PC-9 (cell line): ENCODE results near the gene SLC6A9. TPM values are rescaled to one million over a fixed set of nuclear protein-coding genes. Genes with fewer than 3 reads are reported as not detected.
A peak's percentile ranks its signal among the peaks of the same experiment; 100 is the strongest.

Experiments used
- BruUV-seq: library from RNA; stranded (reverse); fragments of 400-500 nt; replicated peaks from 2 replicates; lab custom pipeline; 2021; lab: Mats Ljungman, UMichigan
- CTCF ChIA-PET: fragments of 300-600 bp; sonication (Branson Sonifier 250); formaldehyde crosslinking; loops from one replicate; lab custom pipeline; 2022; ENCODE audit warnings: antibody characterized with exemption; lab: Charles Lee
- POLR2A ChIA-PET: fragments of 300-600 bp; sonication (Branson Sonifier 250); formaldehyde crosslinking; loops from one replicate; lab custom pipeline; 2022; ENCODE audit warnings: antibody characterized with exemption; ENCODE audit not compliant: unreplicated experiment; lab: Charles Lee
- DNase-seq, 2 experiments: peaks; one replicate each; pipeline versions ENCODE4 v3.0.0 to v3.0.0-alpha.2; 2015 to 2022; ENCODE audit warnings: mixed read lengths in 1 of 2
- H2AFZ ChIP-seq: fragments of 200-600 bp; sonication (generic); 2 replicates; pipeline ENCODE4 v1.8.1; 2017; ENCODE audit warnings: antibody characterized with exemption
- H3F3A ChIP-seq: fragments of 200-600 bp; sonication (generic); 2 replicates; pipeline ENCODE4 v1.8.1; 2017; ENCODE audit warnings: antibody characterized with exemption, mild to moderate bottlenecking, low read depth; ENCODE audit not compliant: insufficient read depth
- H3K27ac ChIP-seq: fragments of 200-600 bp; sonication (generic); 2 replicates; pipeline ENCODE4 v1.6.1; 2016; ENCODE audit warnings: mixed run types
- H3K27me3 ChIP-seq: fragments of 200-600 bp; sonication (generic); 2 replicates; pipeline ENCODE4 v1.6.1; 2016; ENCODE audit warnings: low read depth, mixed run types; ENCODE audit not compliant: insufficient read depth
- H3K36me3 ChIP-seq: fragments of 200-600 bp; sonication (generic); 2 replicates; pipeline ENCODE4 v1.6.1; 2016; ENCODE audit warnings: low read depth, mixed run types
- H3K4me1 ChIP-seq: fragments of 200-600 bp; sonication (generic); replicated peaks from 2 replicates; pipeline ENCODE4 v1.6.1; 2016; ENCODE audit warnings: mixed run types; ENCODE audit not compliant: insufficient read depth
- H3K4me2 ChIP-seq: fragments of 200-600 bp; sonication (generic); 2 replicates; pipeline ENCODE4 v1.6.1; 2017; ENCODE audit warnings: mixed run types
- H3K4me3 ChIP-seq: fragments of 200-600 bp; sonication (generic); 2 replicates; pipeline ENCODE4 v1.6.1; 2016; ENCODE audit warnings: mixed run types
- H3K79me2 ChIP-seq: fragments of 200-600 bp; sonication (generic); 2 replicates; pipeline ENCODE4 v1.6.1; 2017; ENCODE audit warnings: low read depth, mixed run types
- H3K9me2 ChIP-seq: fragments of 200-600 bp; sonication (generic); 2 replicates; pipeline ENCODE4 v1.8.1; 2017; ENCODE audit warnings: mild to moderate bottlenecking; ENCODE audit not compliant: insufficient read depth
- H3K9me3 ChIP-seq: fragments of 200-600 bp; sonication (generic); 2 replicates; pipeline ENCODE4 v1.8.1; 2016; ENCODE audit warnings: low read depth; ENCODE audit not compliant: insufficient read depth
- H4K20me1 ChIP-seq: fragments of 200-600 bp; sonication (generic); 2 replicates; pipeline ENCODE4 v1.8.1; 2017; ENCODE audit not compliant: insufficient read depth
- CTCF ChIP-seq: fragments of 200-600 bp; sonication (generic); conservative IDR thresholded peaks from 2 replicates; pipeline ENCODE4 v1.6.1; 2017; ENCODE audit warnings: mixed run types, antibody characterized with exemption, mild to moderate bottlenecking, moderate library complexity
- EZH2 ChIP-seq: fragments of 200-600 bp; sonication (generic); IDR thresholded peaks from 2 replicates; pipeline ENCODE4 v1.8.0; 2017; ENCODE audit warnings: antibody characterized with exemption, low read depth
- intact Hi-C: fragments of 100-400 bp; cut with micrococcal nuclease; formaldehyde crosslinking; loops from one replicate; pipeline ENCODE4 v1.10.0; 2022; ENCODE audit not compliant: unreplicated experiment
- total RNA-seq: library from RNA; stranded (reverse); gene quantifications from 2 replicates; pipeline ENCODE4 v1.2.3, GENCODE V29; 2021

Gene SLC6A9
- total RNA-seq, 1 experiment from 2014 or later, result 70.1 TPM

GRCh38 chr1:44059664-44060355, 28.5 kb upstream of the SLC6A9 start:
- Histone ChIP-seq H3K9me2 (no peaks in the 10 kb centered on the region), H3K4me2 (peak overlapping the region; percentile 39), H3F3A (peaks cover 30% of the 10 kb centered on the region), H2AFZ (no peak overlapping the region), H3K36me3 (no peaks in the 10 kb centered on the region), H3K4me1 (peaks cover 36% of the 10 kb centered on the region), H4K20me1 (no peaks in the 10 kb centered on the region), H3K27me3 (no peaks in the 10 kb centered on the region), H3K4me3 (no peak overlapping the region), H3K79me2 (no peaks in the 10 kb centered on the region), H3K9me3 (no peaks in the 10 kb centered on the region), H3K27ac (peak overlapping the region; percentile 80)
- POLR2A ChIA-PET, result interaction anchor here (0.7 kb wide), 1 partner anchor 645 kb away, joined by 4 read pairs; no protein-coding TSS in a partner anchor
- TF ChIP-seq EZH2, result no peak
- intact Hi-C loops, result no loop called here
- no TSS peak for BruUV-seq
- CTCF ChIA-PET, result no interaction called here
- peak in 1 of 2 experiments; percentile 75 for DNase-seq

GRCh38 chr1:44059212-44059611, 27.9 kb upstream of the SLC6A9 start:
- DNase-seq, result peak in 1 of 2 experiments; percentile 91
- Histone ChIP-seq H3K4me3 (no peak overlapping the region), H3K9me2 (no peaks in the 10 kb centered on the region), H3K36me3 (no peaks in the 10 kb centered on the region), H3K27ac (peak overlapping the region; percentile 80), H2AFZ (no peak overlapping the region), H4K20me1 (no peaks in the 10 kb centered on the region), H3F3A (peaks cover 30% of the 10 kb centered on the region), H3K79me2 (no peaks in the 10 kb centered on the region), H3K4me2 (peak overlapping the region; percentile 39), H3K9me3 (no peaks in the 10 kb centered on the region), H3K4me1 (peaks cover 36% of the 10 kb centered on the region), H3K27me3 (no peaks in the 10 kb centered on the region)
- no TSS peak for BruUV-seq
- TF ChIP-seq EZH2 (no peak), CTCF (no peak)
- CTCF ChIA-PET, result no interaction called here
- intact Hi-C loops, result no loop called here
- POLR2A ChIA-PET, result no interaction called here

GRCh38 chr1:44057293-44057692, 26.0 kb upstream of the SLC6A9 start:
- intact Hi-C loops, result no loop called here
- BruUV-seq, result no TSS peak
- ChIA-PET CTCF (interaction anchor here (0.7 kb wide), 1 partner anchor 862 kb away, joined by 3 read pairs; no protein-coding TSS in a partner anchor), POLR2A (no interaction called here)
- Histone ChIP-seq H3K9me3 (no peaks in the 10 kb centered on the region), H4K20me1 (no peaks in the 10 kb centered on the region), H3K4me3 (no peak overlapping the region), H3F3A (peaks cover 25% of the 10 kb centered on the region), H3K4me2 (no peak overlapping the region), H3K27ac (no peak overlapping the region), H3K9me2 (no peaks in the 10 kb centered on the region), H3K27me3 (no peaks in the 10 kb centered on the region), H3K4me1 (peaks cover 36% of the 10 kb centered on the region), H3K79me2 (no peaks in the 10 kb centered on the region), H2AFZ (no peak overlapping the region), H3K36me3 (no peaks in the 10 kb centered on the region)
- TF ChIP-seq CTCF, result no peak
- TF ChIP-seq EZH2, result no peak
- DNase-seq, result no peak
